Measurements from ENCODE around the gene PDE4D.

Gene PDE4D

DNA sequence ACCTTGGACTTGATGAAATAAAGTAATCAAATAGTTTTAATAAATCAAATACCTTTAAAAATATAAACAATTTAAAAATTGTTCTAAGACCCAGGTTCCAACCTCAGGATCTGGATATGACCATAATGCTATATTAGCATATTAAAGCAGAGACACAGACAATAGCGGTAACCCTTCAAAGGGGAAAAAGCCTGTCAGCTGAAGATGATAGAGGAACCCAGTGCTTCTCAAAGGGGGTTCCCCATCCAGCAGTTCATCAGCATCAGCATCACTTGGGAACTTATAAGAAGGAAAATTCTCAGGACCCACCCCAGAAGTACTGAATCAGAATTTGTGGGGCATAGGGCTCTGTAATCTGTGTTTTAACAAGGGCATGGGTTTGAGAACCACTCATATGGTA is 791.1 kb downstream of the PDE4D start:
- no peak for DNase-seq (ENCODE audit: low read depth)

DNA sequence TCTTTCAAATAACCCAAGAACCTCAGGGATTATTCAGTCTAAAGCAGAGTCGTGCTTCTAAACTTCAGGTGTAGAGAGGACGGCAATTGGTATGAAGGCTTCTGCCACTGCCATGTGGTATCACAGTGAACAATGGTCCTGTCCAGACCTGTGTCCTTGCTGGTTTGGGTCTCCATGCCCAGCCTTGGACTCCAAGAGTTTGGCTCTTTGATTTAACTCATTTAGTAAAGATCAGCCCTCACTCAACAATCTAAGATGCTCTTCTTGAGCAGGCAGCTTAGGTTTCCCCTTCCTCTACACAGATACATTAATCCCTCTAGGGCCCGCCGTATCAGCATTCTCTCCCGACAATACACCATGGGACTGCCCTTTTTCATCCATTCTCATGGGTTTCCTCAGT is 792.7 kb downstream of the PDE4D start:
- no peak for DNase-seq (ENCODE audit: low read depth)

DNA sequence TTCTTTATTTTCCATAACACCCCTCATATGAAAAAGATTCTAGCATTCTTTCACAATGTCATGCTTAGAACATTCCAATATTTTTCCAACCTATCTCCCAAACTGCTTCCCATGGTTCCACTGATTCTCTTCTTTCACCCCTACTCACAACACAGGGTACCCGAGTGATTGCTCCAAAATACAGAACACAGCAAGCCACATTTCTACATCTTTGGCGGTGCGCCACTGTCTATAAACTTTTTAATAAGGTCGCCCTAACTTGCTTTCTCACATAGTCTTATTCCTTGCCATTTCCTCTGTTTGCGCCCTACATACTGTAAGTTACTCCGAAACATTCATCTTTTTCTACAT is 793.6 kb downstream of the PDE4D start:
- DNase-seq (ENCODE audit: low read depth): no peak

DNA sequence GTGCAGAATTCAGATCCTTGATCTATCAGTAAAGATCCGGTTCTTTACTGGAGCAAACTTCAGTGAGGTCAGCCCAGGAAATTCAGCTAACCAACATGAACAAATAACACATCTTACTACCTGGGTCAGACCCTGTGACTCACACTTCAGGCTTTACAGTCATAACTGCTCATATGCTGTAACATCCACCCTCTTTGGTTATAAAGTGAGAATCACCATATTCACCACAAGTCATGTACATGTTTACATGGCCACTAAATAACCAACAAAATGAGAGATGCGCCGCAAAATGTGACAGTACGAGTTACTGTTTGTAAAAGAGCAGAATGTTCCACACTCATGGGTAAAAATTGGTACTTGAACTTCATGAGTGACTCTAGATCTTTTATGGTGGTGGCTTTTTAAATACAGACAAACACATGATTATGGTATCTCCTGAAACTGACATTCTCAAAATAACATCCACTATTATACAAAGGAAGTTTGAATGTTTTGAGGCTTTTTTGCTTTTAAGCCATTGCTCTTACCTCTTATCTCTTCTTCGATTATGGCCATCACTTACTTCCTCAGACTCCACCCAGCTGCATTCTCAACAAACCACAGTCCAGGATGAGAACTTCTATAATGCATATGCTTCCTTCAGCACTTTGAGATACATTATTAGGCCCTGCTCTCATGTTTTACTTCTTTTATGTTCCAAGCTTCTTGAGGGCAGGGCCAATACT is 794.1 kb downstream of the PDE4D start:
- no peak for DNase-seq (ENCODE audit: low read depth)

DNA sequence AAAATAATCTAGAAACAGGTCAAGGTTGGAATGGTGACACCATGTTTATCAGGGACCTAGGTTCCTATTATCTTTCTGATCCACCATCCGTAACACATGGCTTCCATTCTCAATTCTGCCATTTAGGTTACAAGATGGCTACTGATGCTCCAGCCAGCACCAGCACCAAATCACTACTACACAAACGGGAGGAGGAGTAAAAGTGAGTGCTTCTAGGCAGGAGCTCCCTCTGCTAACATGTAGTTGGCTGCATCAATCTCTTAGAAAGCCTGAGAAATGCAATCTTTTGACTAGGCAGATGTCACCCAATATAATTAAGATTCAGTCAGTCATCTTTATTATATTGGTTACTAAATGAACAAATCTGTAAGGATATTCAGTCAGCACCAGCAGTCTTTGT is 794.8 kb downstream of the PDE4D start:
- no peak for DNase-seq (ENCODE audit: low read depth)

DNA sequence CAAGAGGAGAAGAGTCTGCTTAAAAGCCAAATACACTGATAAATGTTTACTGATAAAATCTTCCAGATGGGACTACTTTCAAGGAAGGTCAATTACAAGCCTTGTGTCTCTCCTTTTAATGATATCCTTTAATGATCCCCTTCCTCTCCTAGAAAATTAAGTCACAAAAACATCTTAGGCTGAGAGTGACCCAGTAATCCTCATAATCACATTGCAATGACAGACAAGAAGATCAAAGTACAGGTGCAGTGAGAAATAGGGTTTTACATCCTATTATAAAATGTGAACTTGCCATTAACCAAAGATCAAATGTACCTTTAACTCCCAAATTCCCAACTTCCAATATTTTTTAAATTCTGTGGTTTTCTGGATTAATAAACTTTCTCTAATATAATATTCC is 795.8 kb downstream of the PDE4D start:
- DNase-seq (ENCODE audit: low read depth): no peak

DNA sequence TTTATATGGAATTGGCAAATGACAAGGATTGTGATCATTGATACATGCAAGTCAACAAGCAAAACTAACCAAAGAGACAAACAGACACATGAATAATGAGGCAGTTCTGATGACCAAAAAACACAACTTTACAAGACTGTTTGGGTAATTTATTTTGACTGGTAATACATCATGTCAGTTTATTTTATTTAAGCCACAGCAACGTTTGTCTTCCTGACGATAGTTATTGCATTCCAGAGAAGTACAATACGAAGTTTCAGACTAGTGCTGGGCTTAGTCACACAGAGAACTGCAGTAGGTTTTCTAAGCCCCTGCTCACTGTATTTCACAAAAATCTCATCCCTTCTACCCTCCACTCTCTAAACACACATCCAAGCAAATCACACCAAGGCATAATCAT is 796.4 kb downstream of the PDE4D start:
- DNase-seq (ENCODE audit: low read depth): no peak

DNA sequence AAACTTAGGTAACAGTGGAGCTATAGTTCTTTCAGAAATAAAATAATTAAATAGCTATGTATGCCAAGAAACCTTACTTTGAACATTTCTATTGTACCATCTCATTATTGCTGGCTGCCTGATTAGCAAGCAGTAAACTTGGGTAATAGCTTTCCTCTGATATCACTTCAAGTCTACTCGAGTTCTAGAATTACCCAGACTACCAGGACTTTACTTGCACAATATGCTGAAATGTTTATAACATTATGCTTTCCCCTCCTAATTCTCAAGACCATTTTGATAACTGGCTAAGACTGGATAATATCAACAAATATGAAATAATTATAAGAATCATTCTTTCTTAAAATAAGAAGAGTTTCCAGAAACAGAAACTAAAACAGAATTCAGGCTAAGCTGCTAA is 798.0 kb downstream of the PDE4D start:
- DNase-seq (ENCODE audit: low read depth): no peak

DNA sequence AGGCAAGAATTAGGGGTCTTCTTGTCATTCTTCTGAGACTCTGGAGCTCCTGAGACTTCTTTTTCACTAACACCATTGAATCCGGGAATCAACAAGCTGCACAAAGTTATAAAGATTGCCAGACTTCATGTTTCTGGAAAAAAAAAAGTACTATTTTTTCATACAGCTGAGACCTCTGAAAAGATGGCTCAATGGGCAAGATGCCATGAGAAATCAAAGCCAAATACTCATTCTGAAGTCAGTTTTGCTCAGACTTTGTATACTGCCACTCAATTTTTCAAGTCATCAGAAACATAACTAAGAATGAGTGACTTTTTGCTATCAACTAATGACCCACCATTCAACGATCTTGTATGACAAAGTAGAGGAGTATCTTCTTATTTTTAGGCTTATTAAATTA is 798.7 kb downstream of the PDE4D start:
- DNase-seq (ENCODE audit: low read depth): no peak

DNA sequence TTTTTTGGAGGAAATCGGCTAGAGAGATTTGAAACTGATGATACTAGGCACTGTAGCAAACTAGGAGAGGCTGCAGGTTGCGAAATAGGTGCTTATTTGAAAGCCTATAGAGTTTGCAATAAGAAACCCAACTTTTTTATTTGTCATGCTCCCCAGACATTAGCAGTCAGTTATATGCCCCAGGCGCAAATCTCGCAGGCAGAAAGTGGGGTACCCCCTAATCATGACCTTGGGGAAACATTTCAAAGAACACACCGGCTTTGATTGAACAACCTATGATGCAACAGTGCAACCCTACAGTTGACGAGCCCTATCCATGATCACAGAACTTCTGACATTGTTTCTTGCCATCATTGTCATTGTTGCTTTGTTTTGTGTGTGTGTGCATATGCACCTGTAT is 800.2 kb downstream of the PDE4D start:
- DNase-seq (ENCODE audit: low read depth): no peak

DNA sequence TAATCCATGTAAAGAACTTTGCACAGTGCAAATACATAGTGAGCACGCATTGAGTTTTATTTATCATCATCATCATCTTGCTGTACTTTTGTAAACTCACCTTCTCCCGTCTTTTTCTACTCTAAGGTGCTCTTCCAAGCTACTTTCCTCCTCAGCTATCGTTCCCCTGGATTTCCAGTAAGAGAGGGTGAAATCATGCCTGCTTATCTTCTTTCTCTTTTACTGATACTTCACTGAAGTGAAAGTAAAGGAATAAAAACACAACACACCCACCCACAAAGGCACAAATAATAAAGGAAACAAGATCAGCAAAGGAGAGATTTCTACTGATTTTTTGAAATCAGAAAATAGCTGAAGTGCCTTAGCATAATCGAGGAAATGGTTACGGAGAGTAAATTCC is 800.8 kb downstream of the PDE4D start:
- DNase-seq (ENCODE audit: low read depth): no peak

DNA sequence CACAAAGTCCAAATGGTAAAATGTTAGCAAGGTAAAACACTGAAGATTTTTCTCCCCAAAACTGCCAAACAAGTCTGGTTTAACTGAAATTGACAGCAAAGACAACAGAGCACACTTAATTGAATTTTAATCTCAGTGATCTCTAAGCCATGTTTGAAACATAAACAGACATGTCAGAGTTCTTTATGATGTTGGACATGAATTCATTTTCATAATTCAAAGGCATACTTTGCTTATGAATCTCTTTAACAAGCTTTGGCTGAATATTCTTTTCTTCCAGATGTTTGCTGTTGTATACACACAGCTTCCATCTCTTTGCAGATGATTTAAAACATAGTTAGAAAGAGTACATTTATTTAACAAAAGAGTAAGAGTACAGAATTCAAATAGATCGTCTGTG is 801.6 kb downstream of the PDE4D start:
- DNase-seq (ENCODE audit: low read depth): no peak

DNA sequence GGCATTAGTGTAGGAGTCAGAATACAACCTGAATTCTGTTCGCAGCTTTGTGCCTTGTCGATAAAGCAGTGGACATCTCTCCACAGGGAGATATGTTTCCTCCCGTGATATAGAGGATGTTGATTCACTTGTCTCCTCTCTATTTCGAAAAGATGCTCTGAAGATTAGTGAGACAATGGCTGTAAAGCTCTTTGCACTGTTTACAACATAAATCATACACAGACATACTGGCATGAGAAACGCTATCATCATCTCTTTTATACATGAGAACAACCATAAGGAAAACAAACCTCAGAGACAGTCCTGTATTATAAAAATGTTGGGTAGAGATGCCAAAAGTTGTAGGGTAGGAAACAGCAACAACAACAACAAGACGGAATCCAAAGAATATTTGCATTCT is 803.2 kb downstream of the PDE4D start:
- no peak for DNase-seq (ENCODE audit: low read depth)

DNA sequence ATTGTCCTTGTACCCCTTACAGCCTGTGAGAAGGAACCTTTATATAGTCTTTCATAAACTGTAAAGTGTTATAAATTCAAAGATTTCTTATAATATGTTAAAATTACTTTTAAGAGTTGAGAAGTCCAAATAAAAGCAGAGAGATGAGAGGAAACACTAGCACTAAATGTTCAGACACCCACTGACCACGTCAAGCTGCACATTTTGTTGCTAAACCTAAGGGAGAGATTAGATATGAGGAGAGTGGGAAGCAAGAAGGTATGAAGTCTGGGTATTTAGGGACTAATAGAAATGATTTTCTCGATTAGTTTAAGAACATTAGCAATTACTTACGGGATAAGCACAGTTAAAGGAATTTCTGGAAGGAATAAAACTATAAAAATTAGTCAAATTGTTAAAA is 803.8 kb downstream of the PDE4D start:
- DNase-seq (ENCODE audit: low read depth): no peak

DNA sequence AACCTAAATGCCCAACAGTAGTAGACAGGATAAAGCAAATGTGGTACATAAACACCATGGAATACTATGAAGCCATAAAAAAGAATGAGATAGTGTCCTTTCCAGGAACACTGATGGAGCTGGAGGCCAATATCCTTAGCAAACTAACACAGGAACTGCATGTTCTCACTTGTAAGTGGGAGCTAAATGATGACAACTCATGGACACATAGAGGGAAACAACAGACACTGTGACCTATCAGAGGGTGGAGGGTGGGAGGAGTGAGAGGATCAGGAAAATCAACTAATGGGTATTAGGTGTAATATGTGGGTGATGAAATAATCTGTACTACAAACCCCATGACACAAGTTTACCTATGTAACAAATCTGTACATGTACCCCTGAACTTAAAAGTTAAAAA is 805.0 kb downstream of the PDE4D start:
- DNase-seq (ENCODE audit: low read depth): no peak

DNA sequence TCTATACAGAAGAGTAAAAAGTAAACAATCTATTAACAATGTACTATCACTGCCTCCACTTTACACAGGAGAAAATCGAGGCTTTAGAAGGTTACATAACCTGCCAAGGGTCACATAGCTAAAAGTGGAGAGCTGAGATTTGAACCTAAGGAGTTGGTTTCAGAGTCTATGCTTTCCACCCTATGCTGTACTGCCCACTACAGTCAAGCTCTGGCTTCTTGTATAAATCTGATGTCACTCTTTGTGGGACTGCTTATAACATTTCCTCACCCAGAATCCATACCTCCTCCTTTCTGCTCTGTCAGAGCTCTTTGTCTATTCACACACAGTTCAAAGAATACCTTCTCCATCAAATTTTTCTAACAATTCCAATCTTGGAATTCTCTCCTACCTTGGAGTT is 807.5 kb downstream of the PDE4D start:
- DNase-seq (ENCODE audit: low read depth): no peak

DNA sequence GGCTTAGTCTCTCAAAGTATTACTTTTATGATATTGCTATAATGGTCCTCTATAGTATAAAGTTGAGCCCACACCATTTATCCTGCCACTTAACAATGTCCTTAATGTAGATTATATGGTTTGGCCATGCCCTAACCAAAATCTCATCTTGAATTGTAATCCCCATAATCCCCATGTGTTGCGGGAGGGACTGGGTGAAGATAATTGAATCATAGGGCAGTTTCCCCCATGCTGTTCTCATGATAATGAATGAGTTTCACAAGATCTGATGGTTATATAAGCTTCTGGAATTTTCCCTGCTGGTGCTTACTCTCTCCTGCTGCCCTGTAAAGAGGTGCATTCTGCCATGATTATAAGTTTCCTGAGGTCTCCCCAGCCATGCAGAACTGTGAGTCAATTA is 811.8 kb downstream of the PDE4D start:
- DNase-seq (ENCODE audit: low read depth): no peak

DNA sequence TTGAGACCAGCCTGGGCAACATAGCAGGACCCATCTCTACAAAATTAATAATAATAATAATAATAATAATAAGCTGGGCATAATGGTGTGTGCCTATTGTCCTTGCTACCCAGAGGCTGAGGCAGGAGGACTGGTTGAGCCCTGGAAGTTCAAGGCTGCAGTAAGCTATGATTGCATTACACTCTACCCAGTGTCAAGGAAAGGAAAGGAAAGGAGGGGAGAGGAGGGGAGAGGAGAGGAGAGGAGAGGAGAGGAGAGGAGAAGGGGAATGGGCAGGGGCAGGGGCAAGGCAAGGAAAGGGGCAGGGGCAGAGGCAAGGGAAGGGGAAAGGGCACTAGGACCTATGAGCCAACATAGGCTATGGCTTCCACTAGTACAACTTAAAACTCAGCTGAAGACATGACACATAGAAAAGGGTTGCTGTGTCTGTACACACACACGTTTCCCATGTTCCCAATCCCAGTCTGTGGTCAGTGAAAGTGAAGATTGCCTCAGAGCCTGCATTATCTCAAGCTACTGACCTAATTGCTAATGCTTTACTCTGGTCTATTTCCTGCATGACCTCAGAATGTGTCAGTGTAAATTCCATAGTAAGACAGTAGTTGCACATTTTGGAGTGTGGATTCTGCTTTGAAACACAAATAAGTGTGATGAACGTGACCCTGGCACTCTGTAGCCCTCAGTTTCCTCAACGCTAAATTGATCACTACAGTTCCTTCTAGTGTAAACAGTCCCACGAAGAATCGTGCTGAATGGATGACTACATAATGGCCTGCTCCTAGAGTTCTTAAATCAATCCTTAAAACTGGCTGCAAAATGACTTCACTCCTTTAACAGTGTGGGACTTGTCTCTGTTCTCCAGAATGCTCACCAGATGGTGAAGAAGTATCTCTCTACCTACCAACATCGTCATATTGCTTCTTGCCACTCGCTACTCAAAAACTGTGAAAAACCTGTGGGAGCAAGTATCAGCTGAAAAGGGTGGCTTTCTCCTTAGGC is 813.6 kb downstream of the PDE4D start:
- DNase-seq (ENCODE audit: low read depth): peak; percentile 74

DNA sequence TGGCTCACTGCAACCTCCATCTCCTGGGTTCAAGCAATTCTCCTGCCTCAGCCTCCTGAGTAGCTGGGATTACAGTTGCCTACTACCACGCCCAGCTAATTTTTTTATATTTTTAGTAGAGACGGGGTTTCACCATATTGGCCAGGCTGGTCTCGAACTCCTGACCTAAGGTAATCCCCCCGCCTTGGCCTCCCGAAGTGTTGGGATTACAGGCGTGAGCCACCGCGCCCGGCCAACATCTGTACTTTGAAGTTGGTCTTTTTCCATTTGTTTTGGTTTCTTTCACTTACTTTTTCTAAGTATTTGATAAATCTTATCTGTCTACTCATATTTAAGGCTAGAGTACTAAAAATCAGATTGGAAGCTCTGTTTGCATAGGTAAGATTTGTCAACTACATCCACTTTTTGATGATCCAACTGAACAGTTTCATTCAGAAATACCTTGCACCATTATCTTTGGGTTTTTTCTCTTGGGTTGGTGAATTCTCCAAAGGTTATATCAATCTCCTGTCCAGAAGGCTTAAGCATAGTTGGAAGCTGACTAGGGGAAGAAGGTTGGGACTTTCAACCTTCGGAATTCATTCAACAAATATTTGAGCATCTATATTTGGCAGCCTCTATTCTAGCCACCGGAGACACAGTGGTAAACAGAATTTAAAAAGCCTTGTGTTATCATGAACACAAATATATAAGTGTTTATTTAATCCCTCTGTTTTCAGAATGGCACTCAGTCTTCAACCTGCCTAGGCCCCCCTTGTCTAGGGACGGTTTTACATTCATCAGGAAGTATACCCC is 821.6 kb downstream of the PDE4D start:
- no peak for DNase-seq (ENCODE audit: low read depth)

DNA sequence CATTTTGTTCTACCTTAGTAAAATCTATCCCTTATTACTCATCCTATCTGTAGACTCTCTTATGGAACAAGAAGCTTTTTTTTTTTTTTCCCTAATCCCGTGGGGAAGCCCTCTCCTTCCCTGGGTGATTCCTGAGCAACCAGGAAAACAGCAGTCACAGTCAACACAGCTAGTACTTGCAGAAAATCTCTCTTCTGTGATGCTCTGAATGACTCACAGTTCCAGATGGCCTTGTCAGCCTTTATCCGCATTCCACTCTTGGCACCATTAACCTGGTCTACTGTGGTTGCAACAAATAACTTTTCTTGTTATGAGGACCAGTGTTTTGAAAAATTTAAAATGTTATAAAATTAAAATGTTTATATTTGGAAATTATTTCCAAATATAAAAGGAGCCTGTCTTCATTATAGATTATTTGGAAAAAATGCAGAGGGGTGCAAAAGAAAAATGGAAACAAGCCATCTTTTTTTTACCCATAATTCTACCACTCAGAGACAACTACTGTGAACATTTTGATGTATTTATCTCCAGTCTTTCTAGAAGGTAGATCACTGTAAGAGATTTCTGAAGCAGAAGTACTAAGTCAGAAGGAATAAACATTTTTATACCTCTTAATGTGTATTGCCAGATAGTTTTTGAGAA is 824.0 kb downstream of the PDE4D start:
- peak; percentile 84 for DNase-seq (ENCODE audit: low read depth)

DNA sequence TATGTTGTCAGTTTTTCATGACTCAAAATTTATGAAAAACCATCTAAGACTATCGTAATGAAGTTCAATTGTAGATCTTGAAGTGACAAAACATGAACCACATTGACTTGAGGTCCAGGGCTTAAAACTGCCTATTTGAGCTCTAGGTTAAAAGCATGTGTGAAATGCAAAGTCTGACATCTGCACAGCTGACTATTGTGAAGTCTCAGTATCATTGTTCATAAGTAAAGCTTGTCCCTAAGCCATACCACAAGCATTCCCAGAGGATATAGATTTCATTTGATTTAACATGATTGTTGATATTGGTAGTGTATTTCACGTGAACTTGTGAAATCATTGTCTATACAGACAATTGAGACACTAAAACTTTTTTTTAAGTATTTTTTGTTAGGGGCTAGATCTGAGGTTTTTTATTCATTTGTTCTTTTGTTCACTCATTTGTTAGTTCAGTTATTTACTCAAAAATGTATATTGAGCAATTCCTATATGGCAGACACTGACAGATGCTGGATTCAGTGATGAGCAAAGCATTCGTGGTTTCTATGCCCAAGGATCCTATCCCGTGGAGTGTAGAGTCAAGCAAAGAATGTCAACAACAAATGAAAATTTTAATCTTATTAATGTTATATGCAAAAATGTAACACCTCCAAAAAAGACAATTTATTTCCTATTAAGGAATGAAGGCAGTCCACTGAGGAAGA is 825.4 kb downstream of the PDE4D start:
- DNase-seq (ENCODE audit: low read depth): no peak

Data from GM04504 (cell line).